ENCODE data around the gene LOC101059915.
"Not testable (repeated sequence)": the region's sequence is repeated elsewhere in the genome, so short reads cannot be mapped to it uniquely, and the experiment has no call there.

Gene LOC101059915

DNA sequence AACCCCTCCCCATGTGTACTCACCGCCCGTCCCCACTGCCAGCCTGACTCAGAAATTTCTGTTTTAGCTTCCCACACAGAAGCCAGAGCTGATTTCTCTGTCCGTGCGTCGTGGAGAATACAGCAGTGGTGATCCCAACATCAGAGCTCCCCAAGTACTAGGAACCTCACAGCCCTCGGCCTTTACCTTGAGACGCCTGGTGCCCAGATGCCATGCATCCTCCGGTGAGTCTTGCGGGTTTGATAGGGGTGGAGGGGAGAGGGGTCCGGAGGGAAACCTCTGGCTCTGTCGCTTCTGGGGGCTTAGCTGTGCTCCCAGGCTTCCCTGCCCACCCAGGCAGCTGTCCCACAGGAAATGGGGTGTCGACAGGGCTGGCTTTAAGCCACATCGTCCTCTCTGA lies 2.1 kb downstream of the LOC101059915 start:
- no peaks in the 10 kb centered on the region for H3K9me3 ChIP-seq (ENCODE audit: low read length)
- H3K36me3 ChIP-seq (ENCODE audit: insufficient read depth, low read length) = no peaks in the 10 kb centered on the region
- H2AFZ ChIP-seq (ENCODE audit: low read depth, low read length) = no peak overlapping the region
- H3K27me3 ChIP-seq (ENCODE audit: insufficient read depth, low read length) = peaks cover 8% of the 10 kb centered on the region
- no peaks in the 10 kb centered on the region for H3K4me1 ChIP-seq (ENCODE audit: insufficient read depth, low read length)
- no peak overlapping the region for H3K4me3 ChIP-seq (ENCODE audit: low read length)

DNA sequence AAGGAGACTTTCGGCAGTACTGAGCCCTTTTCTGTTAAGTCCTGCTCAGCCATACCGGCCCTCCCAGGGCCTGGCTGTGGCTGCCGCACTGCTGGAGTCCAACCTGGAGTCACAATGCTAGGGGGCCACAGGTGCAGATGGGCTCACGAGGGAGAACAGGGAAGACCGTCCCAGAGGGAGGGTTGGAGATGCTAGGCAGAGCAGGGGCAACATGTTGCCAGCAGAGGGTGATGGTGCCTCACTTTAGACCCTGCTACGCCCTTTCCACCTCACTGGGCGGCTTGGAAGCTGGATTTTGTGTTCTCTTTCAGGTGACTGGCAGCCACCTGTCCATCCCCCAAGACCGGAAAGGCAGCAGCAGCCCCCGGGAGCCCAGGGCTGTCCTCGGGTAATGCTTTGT lies 2.6 kb downstream of the LOC101059915 start:
- not testable (repeated sequence) for H3K4me3 ChIP-seq (ENCODE audit: low read length); H3K9me3 ChIP-seq (ENCODE audit: low read length); H2AFZ ChIP-seq (ENCODE audit: low read depth, low read length); H3K36me3 ChIP-seq (ENCODE audit: insufficient read depth, low read length); H3K27me3 ChIP-seq (ENCODE audit: insufficient read depth, low read length); H3K4me1 ChIP-seq (ENCODE audit: insufficient read depth, low read length)

DNA sequence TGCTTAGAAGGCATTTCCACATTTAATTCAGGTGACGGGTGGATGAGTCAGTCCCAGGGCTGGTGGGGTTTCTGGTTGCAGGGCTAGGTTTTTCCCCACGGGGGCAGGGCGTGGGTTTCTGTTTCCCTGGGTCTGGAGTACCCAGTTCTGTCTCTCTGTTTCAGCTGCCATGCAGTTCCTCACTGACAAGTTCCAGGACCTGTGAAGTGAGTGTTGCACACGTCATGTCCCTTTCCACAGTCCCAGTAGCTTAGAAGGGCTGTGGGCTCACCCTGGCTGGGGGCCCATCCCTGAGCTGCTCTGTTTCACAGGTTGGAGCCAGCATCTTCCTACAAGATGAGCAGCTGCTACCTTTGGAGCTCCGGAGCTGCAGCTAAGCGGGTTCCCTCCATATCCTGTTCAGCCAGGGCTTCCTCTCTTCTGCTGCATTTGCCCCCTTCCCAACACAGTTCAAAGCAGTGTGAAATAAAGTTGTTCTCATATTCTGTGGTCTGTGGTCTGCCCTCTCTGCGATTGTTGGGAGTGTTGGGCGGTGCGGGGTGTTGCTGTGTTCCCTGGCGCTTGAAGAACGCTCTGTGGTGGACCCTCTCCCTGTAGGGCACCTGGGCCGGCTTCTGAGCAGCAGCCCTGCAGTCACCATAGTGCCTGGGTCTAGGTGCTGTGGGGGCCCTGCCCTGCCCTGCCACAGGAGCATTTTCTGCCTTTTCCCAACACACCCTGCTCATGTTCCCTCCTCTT lies 3.9 kb downstream of the LOC101059915 start:
- H3K9me3 ChIP-seq (ENCODE audit: low read length) = no peaks in the 10 kb centered on the region
- H3K27me3 ChIP-seq (ENCODE audit: insufficient read depth, low read length) = peaks cover 8% of the 10 kb centered on the region
- no peak overlapping the region for H2AFZ ChIP-seq (ENCODE audit: low read depth, low read length)
- H3K4me3 ChIP-seq (ENCODE audit: low read length) = no peak overlapping the region
- H3K4me1 ChIP-seq (ENCODE audit: insufficient read depth, low read length) = no peaks in the 10 kb centered on the region
- no peaks in the 10 kb centered on the region for H3K36me3 ChIP-seq (ENCODE audit: insufficient read depth, low read length)

DNA sequence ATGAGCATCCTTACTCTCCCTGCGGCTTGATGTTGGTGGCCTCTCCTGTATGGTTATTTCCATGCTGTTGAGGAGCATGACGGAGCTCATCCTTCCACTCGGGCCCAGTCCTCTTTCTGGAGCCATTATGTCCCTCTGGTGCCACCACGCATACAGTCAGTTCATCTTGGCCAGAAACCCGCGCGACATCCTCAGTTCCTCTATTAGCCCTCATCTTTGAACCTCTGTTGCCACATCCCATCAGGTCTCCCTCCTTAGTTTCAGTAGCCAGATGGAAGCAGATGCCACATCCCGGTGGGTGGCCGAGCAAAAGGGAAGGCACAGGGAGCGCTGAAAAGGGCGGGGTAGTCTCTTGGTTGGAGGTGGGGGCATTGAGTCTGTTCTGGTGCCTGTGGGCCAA lies 4.6 kb downstream of the LOC101059915 start:
- no peak overlapping the region for H3K4me3 ChIP-seq (ENCODE audit: low read length)
- H3K4me1 ChIP-seq (ENCODE audit: insufficient read depth, low read length) = no peaks in the 10 kb centered on the region
- H3K36me3 ChIP-seq (ENCODE audit: insufficient read depth, low read length) = no peaks in the 10 kb centered on the region
- peaks cover 8% of the 10 kb centered on the region for H3K27me3 ChIP-seq (ENCODE audit: insufficient read depth, low read length)
- H3K9me3 ChIP-seq (ENCODE audit: low read length) = no peaks in the 10 kb centered on the region
- H2AFZ ChIP-seq (ENCODE audit: low read depth, low read length) = no peak overlapping the region

DNA sequence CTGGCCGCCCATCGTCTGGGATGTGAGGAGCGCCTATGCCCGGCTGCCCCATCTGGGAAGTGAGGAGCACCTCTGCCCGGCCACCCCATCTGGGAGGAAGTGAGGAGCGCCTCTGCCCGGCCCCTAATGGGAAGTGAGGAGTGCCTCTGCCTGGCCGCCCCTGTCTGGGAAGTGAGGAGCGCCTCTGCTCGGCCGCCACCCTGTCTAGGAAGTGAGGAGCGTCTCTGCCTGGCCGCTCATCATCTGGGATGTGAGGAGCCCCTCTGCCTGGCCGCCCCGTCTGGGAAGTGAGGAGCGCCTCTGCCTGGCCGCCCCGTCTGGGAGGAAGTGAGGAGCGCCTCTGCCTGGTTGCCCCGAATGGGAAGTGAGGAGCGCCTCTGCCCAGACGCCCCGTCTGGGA lies 8.3 kb downstream of the LOC101059915 start:
- H3K4me3 ChIP-seq (ENCODE audit: low read length); H3K36me3 ChIP-seq (ENCODE audit: insufficient read depth, low read length); H3K4me1 ChIP-seq (ENCODE audit: insufficient read depth, low read length); H3K27me3 ChIP-seq (ENCODE audit: insufficient read depth, low read length); H3K9me3 ChIP-seq (ENCODE audit: low read length); H2AFZ ChIP-seq (ENCODE audit: low read depth, low read length): not testable (repeated sequence)

DNA sequence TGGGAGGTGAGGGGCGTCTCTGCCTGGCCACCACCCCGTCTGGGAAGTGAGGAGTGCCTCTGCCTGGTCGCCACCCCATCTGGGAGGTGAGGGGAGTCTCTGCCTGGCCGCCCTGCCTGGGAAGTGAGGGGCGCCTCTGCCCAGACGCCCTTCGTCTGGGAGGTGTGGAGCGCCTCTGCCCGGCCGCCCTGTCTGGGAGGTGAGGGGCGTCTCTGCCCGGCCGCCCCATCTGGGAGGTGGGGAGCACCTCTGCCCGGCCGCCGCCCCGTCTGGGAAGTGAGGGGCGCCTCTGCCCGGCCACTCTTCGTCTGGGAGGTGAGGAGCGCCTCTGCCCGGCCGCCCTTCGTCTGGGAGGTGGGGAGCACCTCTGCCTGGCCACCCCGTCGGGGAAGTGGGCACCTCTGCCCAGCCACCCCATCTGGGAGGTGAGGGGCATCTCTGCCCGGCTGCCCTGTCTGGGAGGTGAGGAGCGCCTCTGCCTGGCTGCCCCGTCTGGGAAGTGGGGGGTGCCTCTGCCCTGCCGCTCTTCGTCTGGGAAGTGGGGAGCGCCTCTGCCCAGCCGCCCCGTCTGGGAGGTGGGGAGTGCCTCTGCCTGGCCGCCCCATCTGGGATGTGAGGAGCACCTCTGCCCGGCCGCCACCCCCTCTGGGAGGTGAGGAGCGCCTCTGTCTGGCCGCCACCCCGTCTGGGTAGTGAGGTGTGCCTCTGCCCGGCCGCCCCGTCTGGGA lies 8.9 kb downstream of the LOC101059915 start:
- not testable (repeated sequence) for H3K27me3 ChIP-seq (ENCODE audit: insufficient read depth, low read length); H3K36me3 ChIP-seq (ENCODE audit: insufficient read depth, low read length); H3K4me3 ChIP-seq (ENCODE audit: low read length); H2AFZ ChIP-seq (ENCODE audit: low read depth, low read length); H3K4me1 ChIP-seq (ENCODE audit: insufficient read depth, low read length); H3K9me3 ChIP-seq (ENCODE audit: low read length)

DNA sequence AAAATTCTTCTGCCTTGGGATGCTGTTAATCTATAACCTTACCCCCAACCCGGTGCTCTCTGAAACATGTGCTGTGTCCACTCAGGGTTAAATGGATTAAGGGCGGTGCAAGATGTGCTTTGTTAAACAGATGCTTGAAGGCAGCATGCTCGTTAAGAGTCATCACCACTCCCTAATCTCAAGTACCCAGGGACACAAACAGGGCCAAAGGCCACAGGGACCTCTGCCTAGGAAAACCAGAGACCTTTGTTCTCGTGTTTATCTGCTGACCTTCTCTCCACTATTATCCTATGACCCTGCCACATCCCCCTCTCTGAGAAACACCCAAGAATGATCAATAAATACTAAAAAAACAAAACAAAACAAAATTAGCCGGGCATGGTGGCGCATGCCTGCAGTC lies 9.8 kb downstream of the LOC101059915 start:
- not testable (repeated sequence) for H3K4me1 ChIP-seq (ENCODE audit: insufficient read depth, low read length); H3K4me3 ChIP-seq (ENCODE audit: low read length); H3K27me3 ChIP-seq (ENCODE audit: insufficient read depth, low read length); H3K36me3 ChIP-seq (ENCODE audit: insufficient read depth, low read length); H2AFZ ChIP-seq (ENCODE audit: low read depth, low read length); H3K9me3 ChIP-seq (ENCODE audit: low read length)

DNA sequence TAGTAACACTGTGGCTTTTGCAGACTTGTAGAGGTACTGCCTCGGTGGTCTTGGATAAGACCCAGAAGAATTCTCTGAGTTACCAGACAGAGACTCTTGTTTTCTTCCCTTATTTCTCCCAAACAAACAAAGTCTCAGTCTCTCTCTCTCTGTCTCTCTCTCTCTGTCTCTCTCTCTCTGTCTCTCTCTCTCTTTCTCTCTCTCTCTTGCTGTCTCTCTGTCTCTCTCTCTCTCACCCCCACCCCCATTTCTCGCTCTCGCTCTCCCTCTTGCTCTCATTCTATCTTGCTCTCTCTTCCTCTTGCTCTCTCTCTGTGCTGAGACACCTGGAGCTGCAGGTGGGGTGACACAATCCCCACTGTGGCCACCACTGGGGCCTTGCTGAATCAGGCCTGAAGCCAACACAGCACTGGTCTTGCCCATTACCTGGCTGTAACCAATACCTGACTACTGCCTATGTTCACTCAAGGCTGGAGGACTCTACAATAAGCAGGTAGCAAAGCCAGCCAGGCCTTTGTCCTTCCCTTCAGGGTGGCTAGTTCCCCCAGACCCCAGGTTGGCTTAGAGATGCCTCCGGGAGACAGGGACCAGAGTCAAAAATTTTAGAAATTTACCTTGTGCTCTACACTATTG lies 12.3 kb downstream of the LOC101059915 start:
- H3K9me3 ChIP-seq (ENCODE audit: low read length) = no peaks in the 10 kb centered on the region
- H3K4me3 ChIP-seq (ENCODE audit: low read length) = no peak overlapping the region
- no peak overlapping the region for H2AFZ ChIP-seq (ENCODE audit: low read depth, low read length)
- H3K4me1 ChIP-seq (ENCODE audit: insufficient read depth, low read length) = no peaks in the 10 kb centered on the region
- no peaks in the 10 kb centered on the region for H3K36me3 ChIP-seq (ENCODE audit: insufficient read depth, low read length)
- H3K27me3 ChIP-seq (ENCODE audit: insufficient read depth, low read length) = no peaks in the 10 kb centered on the region

DNA sequence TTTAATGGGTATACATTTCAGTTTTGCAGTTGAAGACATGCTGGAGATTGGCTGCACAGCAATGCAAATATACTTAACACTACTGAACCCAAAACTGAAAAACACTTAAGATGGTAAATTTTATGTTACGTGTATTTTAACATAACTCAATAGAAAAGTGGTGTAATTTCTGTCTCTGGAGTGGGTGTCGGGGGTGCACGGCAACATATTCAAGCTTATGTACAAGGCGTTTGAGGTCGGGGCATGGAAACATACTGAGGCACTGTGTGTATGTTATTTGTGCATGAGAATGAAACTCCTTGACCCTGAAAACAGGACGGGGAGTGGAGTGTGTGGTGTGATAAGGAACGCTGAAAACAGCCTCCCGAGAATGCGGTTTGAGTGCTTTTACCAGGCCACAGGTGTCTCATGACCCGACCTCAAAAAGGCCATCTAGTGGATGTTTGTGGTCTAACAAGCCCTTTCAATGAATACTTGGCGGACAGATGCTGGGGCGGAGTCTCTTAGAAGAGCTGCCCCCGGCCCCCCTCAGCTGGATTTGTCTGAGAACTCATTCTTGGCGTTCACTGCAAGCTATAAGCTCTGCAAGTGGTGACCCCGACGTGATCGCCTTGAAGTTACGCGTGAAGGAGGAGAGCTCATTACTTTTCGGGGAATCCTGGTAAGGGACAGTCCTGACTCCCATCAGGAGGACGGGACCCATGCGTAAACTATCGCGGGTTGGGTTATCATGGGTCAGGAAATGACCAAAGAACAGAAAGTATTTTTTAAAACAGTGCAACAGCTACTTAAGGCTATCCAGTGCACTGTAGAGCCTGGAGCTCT lies 29.5 kb downstream of the LOC101059915 start:
- not testable (repeated sequence) for H2AFZ ChIP-seq (ENCODE audit: low read depth, low read length); H3K36me3 ChIP-seq (ENCODE audit: insufficient read depth, low read length); H3K27me3 ChIP-seq (ENCODE audit: insufficient read depth, low read length); H3K4me3 ChIP-seq (ENCODE audit: low read length); H3K4me1 ChIP-seq (ENCODE audit: insufficient read depth, low read length); H3K9me3 ChIP-seq (ENCODE audit: low read length)

DNA sequence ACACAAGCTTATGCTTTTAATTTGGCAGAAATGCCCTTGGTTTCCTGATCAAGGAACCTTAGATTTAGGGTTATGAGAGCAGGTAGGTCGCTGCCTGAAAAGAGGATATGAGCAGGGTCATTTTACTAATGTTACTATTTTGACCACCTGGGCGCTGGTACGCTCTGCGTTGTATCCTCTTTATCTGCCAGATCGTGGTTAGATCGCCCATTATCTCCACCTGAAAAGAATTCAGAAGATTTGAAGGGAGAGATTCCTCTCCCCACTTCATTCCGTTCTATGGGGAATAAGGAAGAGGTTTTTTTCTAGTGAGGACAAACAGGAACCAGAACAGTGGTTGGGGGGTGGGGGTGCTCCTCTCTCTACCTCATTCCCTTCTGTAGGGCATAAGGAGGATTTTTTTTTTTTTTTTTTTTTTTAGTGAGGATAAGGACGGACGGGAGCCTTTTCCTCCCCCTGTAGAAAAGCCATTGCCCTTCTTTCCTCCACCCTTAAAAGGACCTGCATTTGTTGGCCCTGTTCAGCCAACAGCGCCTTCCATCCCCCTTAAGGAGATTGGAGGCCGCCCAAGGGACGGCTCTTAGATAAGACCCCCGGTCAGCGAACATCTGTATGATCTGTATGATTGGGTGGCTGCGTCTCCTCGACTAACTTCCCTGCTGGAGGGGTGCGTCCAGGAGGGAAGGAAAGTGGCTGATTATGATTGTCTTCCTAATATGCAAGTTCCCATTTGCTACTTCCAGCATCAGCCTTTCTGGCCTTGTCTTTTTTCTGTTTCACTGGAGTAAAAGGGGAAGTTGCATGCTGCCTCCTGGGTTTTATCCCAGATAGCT lies 30.3 kb downstream of the LOC101059915 start:
- not testable (repeated sequence) for H3K4me1 ChIP-seq (ENCODE audit: insufficient read depth, low read length); H3K27me3 ChIP-seq (ENCODE audit: insufficient read depth, low read length); H3K9me3 ChIP-seq (ENCODE audit: low read length); H2AFZ ChIP-seq (ENCODE audit: low read depth, low read length); H3K4me3 ChIP-seq (ENCODE audit: low read length); H3K36me3 ChIP-seq (ENCODE audit: insufficient read depth, low read length)

DNA sequence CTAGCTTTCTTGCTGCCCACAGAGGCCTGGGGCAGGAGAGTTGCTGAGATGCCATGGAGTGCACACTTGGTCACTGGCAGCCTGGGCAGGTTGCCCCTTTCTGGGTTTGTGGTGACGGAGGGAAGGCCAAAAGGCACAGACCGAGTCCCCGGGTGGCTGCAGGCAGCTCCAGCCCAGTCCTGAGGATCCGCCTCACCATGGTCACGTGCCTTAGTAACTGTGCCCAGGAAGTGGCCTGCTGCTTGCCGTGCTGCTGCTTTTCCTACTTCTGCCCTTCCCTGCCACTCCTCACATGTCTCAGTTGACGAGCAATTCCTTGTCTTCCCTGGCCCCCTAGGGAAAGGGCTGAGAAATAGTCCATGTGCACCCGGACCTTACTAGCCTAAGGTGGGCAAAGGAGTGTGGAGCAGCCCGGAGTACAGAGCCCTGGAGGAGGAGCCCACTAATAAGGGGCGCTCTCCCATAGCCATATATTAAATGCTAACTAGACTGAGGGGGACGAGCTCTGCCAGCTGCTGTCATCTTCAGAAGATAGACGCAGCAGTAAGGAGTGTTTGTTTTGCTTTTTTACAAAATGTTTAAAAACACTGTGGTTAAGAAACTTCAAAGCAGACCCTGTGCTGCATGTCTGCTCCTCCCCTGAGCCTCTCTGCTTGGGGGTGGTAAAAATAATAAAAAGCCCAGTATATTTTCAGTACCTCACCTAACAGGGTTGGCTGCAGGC lies 31.1 kb downstream of the LOC101059915 start:
- H3K9me3 ChIP-seq (ENCODE audit: low read length); H3K36me3 ChIP-seq (ENCODE audit: insufficient read depth, low read length); H2AFZ ChIP-seq (ENCODE audit: low read depth, low read length); H3K27me3 ChIP-seq (ENCODE audit: insufficient read depth, low read length); H3K4me1 ChIP-seq (ENCODE audit: insufficient read depth, low read length); H3K4me3 ChIP-seq (ENCODE audit: low read length): not testable (repeated sequence)

DNA sequence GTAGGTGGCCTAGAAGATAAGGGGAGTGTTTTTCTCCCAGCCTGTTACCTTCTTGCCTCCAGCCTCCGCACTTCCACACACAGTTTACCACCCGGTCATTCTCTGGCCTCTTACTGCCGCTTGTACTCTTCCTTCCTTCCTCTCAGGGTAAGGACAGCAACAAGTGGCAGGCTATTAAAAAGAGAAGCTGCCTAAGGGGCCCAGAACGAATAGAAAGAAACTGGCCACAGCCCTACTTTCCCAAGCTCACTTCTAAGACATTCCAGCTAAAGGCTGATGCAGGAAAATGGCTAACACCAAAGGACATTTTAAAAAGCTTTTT lies 31.6 kb downstream of the LOC101059915 start:
- H3K27me3 ChIP-seq (ENCODE audit: insufficient read depth, low read length); H3K9me3 ChIP-seq (ENCODE audit: low read length); H3K36me3 ChIP-seq (ENCODE audit: insufficient read depth, low read length); H2AFZ ChIP-seq (ENCODE audit: low read depth, low read length); H3K4me3 ChIP-seq (ENCODE audit: low read length); H3K4me1 ChIP-seq (ENCODE audit: insufficient read depth, low read length): not testable (repeated sequence)

All from neuron (in vitro differentiated cells).